Suppressor macrophage treated with lipopolysaccharide for 1 hour (primary cell): Measurements from ENCODE around the gene MSI1.

ENCODE experiments used
- DNase-seq, 3 donors: peaks; one replicate each; pipeline ENCODE4 v3.0.0-alpha.2; 2020 to 2022

Gene MSI1

DNA sequence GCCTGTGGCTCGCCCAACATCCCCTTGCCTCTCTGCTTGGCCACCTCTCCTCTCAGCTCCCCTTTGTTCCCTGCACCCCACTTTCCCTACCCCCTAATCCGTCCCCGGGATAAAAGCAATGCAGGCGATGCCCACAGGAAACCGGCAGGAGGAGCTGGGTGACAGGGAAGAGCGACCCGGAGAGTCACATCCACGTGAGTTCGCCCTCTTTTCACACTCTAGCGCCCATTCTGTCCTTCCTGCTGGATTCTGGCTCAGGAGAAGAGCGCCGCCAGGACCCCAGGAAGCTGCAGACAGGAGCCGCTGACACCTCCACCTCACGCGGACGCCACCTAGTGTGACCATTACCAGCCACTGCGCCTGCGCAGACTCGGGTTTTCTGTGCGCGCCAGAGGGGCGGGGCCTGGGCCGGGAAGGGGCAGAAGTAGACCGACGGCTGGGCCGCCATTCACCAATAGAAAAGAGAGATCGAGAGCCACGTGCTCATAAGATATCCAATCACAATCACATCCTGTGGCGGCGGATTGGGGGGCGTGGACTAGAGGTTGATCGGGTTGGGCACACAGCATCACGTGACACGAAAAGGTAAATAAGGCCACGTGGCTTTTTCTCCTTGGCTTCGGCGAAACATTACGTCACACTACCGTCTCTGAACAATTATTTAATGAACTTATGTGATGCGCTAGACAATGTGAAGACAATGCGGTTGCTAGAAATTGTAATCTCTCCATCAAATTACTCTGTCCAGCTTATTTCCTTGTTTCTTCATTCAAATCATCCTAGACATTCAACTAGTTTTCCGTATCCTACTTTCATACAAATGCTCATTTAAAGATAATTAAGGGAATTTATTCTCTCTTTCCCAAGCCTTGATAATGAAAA is 51.5 kb downstream of the MSI1 start:
- peak; percentile 99 for DNase-seq

DNA sequence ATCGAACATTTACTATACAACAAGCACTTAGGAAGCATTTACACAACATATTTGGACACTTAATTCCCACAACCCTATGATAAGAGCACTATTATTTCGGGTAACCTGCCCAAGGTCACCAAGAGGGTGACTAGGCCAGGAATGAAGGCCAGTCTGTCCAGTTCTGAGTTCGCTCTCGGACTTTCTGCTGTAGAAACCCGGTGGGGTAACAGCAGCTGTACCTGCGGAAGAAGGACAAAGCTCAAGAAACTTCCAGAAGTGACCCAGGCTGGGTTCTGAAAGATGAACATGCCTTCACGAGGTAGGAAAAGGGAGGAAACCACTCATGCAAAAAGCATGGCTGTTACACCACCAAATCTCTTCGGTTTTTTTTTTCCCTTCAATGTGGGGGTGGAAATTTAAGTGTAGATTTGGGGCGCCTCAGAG is 52.2 kb downstream of the MSI1 start:
- DNase-seq = no peak

GRCh38 chr12:120314220-120314619 is 54.7 kb downstream of the MSI1 start:
- peak in 1 of 3 donors; percentile 10 for DNase-seq

DNA sequence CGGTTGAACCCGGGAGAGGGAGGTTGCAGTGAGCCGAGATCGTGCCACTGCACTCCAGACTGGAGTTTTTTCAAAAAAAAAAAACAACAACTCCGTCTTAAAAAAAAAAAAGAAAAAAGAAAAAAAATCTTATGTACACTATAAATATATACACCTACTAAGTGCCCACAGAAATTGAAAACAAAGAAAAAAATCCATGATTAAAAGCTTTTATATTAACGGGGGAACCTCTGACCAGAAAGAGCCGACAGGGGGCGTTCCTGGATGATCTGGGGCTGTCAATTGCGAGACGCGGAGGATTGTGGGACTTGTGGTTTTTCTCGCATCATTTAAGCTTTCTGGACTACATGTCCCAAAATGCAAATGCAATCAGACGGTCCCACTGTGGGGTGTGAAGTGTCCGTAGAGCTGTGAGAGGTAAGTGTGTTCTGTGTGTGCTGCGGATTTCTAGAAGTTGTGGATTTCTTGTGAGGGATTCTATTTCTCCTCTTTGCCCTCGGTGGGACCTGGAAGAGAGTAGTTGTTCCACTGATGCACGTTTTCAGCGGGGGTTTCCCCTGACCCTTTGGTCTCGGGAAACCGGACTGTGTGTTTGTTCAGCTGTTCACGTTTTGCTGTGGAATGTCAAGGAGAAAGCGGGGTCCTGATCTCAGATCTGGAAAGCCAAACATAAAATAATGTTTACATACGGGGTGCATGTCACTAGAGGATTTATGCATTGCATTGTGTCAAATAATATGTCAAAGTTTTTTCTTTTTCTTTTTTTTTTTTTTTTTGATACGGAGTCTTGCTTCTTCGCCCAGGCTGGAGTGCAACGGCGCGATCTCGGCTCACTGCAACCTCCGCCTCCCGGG is 66.8 kb downstream of the MSI1 start, which contains the start of gene SIRT4:
Gene SIRT4, plus strand, starts transcription at position 360 of the 854 bp plus-strand sequence. CDS start 1,241 bp downstream, outside the sequence.
- DNase-seq = peak; percentile 95 to 97 (median 96)

GRCh38 chr12:120292661-120293531 is 76.1 kb downstream of the MSI1 start, which contains the start of gene RNU4-1:
Gene RNU4-1 (minus strand): TSS chr12:120293237.
- DNase-seq = peak; percentile 93 to 98 (median 97)

DNA sequence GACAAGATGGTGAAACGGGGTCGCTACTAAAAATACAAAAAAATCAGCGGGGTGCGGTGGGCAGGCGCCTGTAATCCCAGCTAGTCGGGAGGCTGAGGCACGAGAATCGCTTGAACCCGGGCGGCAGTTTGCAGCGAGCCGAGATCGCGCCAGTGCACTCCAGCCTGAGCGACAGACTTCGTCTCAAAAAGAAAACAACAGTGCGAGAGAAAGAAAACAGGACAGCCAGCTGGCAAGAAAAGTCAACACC is 76.6 kb downstream of the MSI1 start:
- no peak for DNase-seq
